NCI-H524 (cell line): ENCODE data around the gene CHAC1.

Source experiments
- DNase-seq, 2 experiments: peaks; one replicate each; lab custom pipeline; 2025; lab: John Stamatoyannopoulos, UW

The CHAC1 gene

GRCh38 chr15:40952901-40953712 lies at the start of gene CHAC1:
TSS of gene CHAC1 (plus strand) at chr15:40953471. CDS start at chr15:40953584, 113 bp downstream.
- DNase-seq, result peak; percentile 96 to 98

- DNase-seq, result no peak
Measured at GRCh38 chr15:40904552-40905201, 48.6 kb upstream of the CHAC1 start.

- DNase-seq, result peak; percentile 78 to 83
Measured at GRCh38 chr15:40906091-40906990, 46.9 kb upstream of the CHAC1 start.

DNA sequence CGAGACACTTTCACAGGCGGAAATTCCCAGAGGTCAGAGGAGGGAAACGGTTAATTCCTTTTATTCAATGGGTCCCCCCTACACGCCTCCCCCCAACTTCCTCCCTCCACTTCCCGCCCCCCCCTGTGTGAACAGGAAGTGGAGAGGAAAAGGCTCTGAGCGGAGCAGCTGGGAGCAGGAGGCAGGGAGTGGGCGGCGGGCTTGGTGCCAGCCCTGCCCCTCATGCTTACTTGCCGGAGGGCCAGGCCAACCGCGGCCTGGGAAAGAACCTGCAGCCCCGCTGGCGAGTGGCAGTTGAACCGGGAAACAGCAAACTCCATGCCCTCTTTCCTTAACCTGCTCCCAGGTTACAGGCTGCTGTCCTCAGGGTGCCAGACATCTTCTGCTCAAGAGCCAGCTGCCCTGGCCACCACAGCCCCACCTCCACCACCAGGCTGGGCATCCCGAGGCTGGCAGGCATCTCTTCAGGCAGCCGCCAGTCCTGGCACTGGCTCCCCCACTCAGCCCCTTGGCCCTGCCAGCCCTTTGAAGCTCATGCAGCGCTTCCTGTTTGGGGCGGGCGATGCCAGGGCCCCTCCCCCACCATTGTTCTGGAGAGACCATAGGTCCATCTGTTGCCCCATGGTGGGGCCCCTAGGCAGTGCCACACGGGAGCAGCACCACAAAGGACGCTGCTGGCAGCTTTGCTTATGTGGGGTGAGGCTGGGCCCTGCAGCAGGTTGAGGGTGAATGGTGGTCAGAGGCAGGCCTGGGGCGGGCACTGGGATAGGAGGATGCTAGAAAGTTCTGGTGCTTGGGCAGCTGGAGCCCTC lies 46.1 kb upstream of the CHAC1 start:
- DNase-seq, result peak; percentile 68 to 84

- no peak for DNase-seq
Measured at GRCh38 chr15:40908095-40908494, 45.2 kb upstream of the CHAC1 start.

DNA sequence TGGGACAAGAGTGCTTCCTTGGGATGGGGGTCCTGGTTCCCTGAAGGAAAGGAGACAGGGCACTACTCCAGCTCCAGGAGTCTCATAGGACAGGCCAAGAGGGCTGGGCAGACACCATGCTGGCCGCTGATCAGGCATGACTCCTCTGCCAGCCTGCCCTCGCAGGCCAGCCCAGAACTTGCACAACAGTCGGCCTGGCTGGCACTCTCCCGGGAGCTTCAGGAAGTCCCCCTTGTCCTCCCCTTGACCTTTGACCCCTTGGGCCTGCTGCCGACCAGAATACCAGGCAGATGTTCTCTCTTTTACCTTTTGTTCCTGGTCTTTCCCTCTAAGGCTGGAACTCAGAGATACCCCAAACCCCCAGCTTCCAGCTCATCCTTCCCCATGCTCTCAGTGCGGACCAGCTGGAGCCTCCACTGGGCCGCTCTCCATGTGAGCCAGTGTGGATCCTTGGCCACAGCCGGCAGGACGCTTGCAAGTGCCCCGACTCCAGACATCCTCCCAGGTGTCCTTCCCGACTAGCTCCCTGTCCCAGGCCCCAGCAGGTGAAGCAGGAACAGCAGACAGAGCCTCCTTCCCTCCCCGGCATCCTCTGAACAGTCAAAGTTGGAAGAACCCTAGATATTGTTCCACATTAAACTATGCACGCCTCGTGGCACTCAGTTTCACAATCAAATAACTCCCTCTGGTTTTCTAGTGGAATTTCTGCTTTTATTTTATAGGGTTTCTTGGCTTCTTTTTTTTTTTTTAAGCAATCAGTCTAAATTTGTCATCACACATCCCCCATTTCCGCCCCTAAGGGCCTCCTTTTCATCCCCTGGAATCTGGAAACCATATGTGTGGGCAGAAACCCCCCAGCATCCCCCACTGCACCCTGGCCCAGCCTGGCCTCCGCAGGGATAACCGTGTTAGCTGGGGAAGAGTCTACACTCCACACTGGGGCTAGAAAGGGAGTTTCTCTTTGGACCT lies 43.3 kb upstream of the CHAC1 start:
- no peak for DNase-seq

- peak; percentile 61 to 80 for DNase-seq
Measured at GRCh38 chr15:40911141-40911540, 42.1 kb upstream of the CHAC1 start.

GRCh38 chr15:40911693-40912092 lies 41.6 kb upstream of the CHAC1 start:
- DNase-seq, result no peak

DNA sequence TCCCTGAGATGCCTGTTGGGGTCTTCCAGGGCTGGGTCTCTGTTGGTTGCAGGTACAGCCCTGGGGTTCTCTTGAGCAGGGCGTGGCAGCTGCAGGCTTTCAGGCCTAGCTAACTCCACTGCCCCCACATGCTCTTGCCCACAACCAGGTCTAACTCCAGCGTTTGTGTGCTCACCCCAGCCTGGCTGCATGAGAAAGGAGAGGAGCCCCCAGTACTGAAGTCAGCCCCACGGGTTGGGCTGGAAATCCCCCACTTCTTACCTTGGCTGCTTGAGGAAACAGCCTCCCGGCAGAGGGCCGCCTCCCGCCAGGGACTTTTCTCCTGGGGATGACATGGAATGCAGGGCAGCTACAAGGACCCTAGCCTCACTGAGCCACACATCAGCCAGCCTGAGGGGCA lies 40.8 kb upstream of the CHAC1 start:
- no peak for DNase-seq

DNA sequence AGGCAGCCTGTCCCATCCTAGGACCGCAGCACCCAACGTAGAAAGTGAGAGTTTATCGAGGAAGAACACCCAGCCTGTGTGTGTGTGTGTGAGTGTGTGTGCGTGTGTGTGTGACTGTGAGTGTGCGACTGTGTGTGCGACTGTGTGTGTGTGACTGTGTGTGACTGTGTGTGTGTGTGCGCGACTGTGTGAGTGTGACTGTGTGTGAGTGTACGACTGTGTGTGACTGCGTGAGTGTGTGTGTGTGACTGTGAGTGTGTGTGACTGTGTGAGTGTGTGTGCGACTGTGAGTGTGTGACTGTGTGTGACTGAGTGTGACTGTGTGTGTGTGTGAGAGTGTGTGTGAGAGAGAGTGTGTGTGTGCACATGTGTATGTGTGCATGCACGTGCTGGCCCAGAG lies 39.3 kb upstream of the CHAC1 start:
- DNase-seq, result no peak

GRCh38 chr15:40914486-40914885 lies 38.8 kb upstream of the CHAC1 start:
- DNase-seq, result no peak

DNA sequence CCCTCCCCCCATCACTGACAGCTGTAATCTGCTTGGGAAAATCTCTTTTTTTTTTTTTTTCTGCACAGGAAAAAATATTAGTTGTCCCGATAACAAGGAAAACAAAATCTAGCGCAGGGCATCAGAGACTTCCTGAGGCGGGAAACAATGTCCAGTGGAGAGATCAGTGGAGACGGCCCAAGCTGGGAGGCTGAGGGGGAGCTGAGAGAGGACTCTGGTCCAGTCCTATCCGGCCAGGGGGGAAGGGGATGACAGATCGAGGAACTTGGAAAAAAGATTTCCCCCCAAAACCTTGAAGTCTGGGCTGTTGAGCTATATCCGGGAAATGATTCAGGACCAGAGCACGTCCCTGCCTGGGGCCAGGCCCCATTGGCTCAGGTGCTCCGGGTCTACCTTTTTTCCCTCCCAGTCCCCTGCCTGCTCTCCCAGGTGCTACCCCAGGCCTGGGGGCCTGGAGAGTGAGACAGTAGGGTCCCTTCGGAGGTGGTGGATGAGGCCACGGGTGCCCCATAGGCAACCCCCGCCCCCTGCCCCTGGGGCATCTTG lies 38.1 kb upstream of the CHAC1 start:
- DNase-seq, result no peak

DNA sequence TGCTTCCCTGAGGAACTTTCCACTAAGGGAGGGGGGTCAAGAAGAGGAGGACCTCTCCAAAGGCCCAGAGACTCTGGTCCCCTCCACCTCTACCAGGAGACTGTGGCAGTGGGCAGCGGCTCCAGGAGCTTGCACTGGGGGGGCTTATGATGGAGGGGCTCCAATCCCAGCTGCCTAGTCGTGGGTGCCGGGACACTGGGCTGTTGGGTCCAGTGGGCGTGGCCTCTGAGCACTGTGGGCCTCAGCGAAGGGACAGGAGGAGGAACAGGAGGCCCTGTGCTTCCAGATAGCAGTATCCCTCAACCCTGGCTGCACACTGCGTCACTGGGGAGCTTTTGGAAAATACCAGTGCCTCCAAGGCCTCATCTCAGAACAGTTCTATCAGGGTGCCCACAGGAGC lies 37.6 kb upstream of the CHAC1 start:
- no peak for DNase-seq

GRCh38 chr15:40917585-40917984 lies 35.7 kb upstream of the CHAC1 start:
- DNase-seq, result no peak

DNA sequence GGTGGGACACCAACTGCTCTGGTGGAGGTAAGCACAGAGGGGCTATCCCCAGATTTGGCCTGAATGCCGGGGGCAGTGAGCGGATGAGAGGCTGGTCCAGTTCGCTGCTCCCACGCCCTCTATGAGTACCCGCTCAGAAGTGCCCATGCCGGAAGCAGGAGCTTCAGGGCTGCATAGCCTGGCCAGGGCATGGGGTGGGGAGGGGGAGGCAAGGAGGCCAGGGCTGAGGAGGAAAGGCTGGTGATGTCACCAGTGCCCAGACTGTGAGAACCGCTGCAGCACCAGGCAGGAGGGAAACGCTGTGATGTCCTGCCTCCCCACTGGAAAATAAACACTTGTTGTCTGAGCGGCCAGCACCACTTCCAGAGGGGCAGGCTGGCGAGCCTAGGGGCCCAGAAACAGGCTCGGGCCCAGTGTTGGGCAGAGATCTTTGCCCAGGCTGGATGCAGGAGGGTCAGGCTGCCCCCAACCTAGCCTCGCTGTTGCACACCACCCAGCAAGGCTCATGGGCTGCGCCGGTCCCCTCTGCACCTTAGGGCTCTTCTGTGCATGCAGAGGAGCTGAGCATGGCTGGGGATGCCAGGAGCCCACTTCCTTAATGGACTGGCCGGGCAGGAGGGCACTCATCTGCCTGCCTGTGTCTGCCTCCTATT lies 35.0 kb upstream of the CHAC1 start:
- DNase-seq, result no peak

- no peak for DNase-seq
Measured at GRCh38 chr15:40918799-40919392, 34.4 kb upstream of the CHAC1 start.

DNA sequence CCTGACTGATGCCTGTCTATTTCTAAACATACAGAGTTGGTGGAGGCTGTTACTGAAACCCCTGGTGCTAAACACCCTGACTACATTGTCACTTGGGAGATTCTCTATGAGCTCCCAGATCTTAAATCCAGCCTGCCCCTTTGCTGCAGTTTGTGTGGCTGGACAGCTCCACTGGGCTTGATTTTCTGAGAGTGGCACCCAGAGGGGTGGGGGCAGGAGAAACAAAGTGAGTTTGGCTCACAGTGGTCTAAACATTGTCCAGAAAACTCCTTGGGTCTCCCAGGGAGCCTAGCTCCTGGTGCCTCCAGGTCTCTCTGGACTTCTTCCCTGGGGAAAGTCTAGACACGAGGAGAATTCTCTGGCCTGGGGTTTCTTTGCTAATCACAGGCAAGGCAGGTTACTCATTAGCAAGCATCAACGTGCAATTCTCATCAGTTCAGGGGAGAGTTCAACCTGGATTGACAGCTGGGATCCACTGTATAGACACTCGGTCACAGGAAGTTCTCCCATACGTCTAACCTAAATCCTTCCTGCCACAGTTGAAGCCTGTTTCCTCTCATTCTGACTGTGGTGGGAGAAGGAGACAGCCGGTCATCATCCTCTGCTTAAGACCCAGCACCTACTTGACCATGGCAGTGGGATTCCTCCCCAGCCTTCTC lies 31.2 kb upstream of the CHAC1 start:
- no peak for DNase-seq

GRCh38 chr15:40922608-40923005 lies 30.7 kb upstream of the CHAC1 start:
- DNase-seq, result no peak

DNA sequence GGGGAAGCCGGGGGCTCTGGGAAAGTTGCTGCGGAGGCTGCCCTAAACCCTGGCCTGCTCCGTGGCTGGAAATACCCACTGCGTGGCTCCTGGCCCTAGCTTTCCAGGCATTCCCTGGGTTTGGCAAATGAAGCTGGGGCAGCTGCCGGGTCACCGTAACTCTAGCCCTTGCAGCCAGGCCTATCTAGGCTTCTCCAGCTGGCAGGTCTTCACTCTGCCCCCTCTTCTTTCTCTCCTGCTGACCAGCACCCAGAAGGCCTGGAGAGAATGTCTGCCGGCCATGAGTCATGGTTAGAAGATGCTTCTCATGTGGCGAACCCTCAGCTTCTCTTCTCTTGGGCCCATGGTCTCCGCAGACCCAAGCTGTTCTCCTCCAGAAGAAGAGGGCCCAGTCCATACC lies 29.7 kb upstream of the CHAC1 start:
- DNase-seq, result no peak
